IMR-90 (cell line): ENCODE results near the gene EDN2. TPM values are rescaled to one million over a fixed set of nuclear protein-coding genes. Genes with fewer than 3 reads are reported as not detected.

Experiments
- ATAC-seq: fragments of 200-7000 bp; cut with Tn5 transposase; 2 replicates; pipeline ENCODE4 v1.9.1; 2020; ENCODE audit warnings: low read depth, mild to moderate bottlenecking, moderate library complexity
- BruUV-seq: library from RNA; stranded (reverse); fragments of 400-500 nt; replicated peaks from 2 replicates; lab custom pipeline; 2021; lab: Mats Ljungman, UMichigan
- CTCF ChIA-PET: fragments of 300-600 bp; formaldehyde crosslinking; extraction: SDS; loops from one replicate; lab custom pipeline; 2021; ENCODE audit warnings: antibody characterized with exemption; lab: Yijun Ruan, JAX
- POLR2A ChIA-PET: fragments of 300-600 bp; sonication (Branson Sonifier 250); formaldehyde crosslinking; loops from one replicate; lab custom pipeline; 2022; ENCODE audit warnings: antibody characterized with exemption; ENCODE audit not compliant: unreplicated experiment; lab: Charles Lee
- DNase-seq: peaks from one replicate; pipeline ENCODE4 v3.0.0; 2013
- H2AFZ ChIP-seq: replicated peaks from 2 replicates; pipeline ENCODE3; 2013; ENCODE audit warnings: low read length, mild to moderate bottlenecking; ENCODE audit not compliant: poor library complexity
- H2AK5ac ChIP-seq: 2 replicates; pipeline ENCODE4 v1.6.1; 2013; ENCODE audit warnings: low read depth, low read length, inconsistent platforms
- H2AK9ac ChIP-seq: replicated peaks from 2 replicates; pipeline ENCODE3; 2013; ENCODE audit warnings: mild to moderate bottlenecking, low read depth, low read length, moderate library complexity; ENCODE audit not compliant: poor library complexity
- H2BK120ac ChIP-seq: 2 replicates; pipeline ENCODE4 v1.6.1; 2013; ENCODE audit warnings: low read depth, low read length, inconsistent platforms
- H2BK15ac ChIP-seq: 3 replicates; pipeline ENCODE4 v1.6.1; 2013; ENCODE audit warnings: low read depth, low read length, inconsistent platforms
- H2BK20ac ChIP-seq: 2 replicates; pipeline ENCODE4 v1.6.1; 2013; ENCODE audit warnings: low read depth, mild to moderate bottlenecking, inconsistent platforms, low read length, moderate library complexity
- H2BK5ac ChIP-seq: 2 replicates; pipeline ENCODE4 v1.6.1; 2013; ENCODE audit warnings: mild to moderate bottlenecking, low read depth, low read length, inconsistent platforms; ENCODE audit not compliant: poor library complexity, severe bottlenecking
- H3K14ac ChIP-seq: replicated peaks from 2 replicates; pipeline ENCODE4 v1.6.1; 2013; ENCODE audit warnings: low read depth, low read length, inconsistent platforms
- H3K18ac ChIP-seq: 2 replicates; pipeline ENCODE4 v1.6.1; 2013; ENCODE audit warnings: low read depth, low read length, control low read depth
- H3K23ac ChIP-seq: 2 replicates; pipeline ENCODE4 v1.6.1; 2013; ENCODE audit warnings: low read depth, low read length, inconsistent platforms
- H3K27ac ChIP-seq: 2 replicates; pipeline ENCODE4 v1.5.1; 2013; ENCODE audit warnings: mild to moderate bottlenecking, control low read depth, low read length; ENCODE audit not compliant: insufficient read depth
- H3K27me3 ChIP-seq: 2 replicates; pipeline ENCODE4 v1.6.1; 2013; ENCODE audit warnings: low read length; ENCODE audit not compliant: control insufficient read depth, insufficient read depth
- H3K36me3 ChIP-seq: 2 replicates; pipeline ENCODE4 v1.6.1; 2013; ENCODE audit warnings: low read length, mixed read lengths; ENCODE audit not compliant: control insufficient read depth, insufficient read depth
- H3K4ac ChIP-seq: 2 replicates; pipeline ENCODE4 v1.6.1; 2013; ENCODE audit warnings: low read depth, low read length, inconsistent platforms
- H3K4me1 ChIP-seq: 2 replicates; pipeline ENCODE4 v1.6.1; 2013; ENCODE audit warnings: low read length, mixed read lengths; ENCODE audit not compliant: control insufficient read depth, insufficient read depth
- H3K4me2 ChIP-seq: 2 replicates; pipeline ENCODE4 v1.6.1; 2013; ENCODE audit warnings: low read depth, mild to moderate bottlenecking, control low read depth, low read length, moderate library complexity
- H3K4me3 ChIP-seq: 2 replicates; pipeline ENCODE4 v1.5.1; 2013; ENCODE audit warnings: low read depth, mild to moderate bottlenecking, control low read depth, low read length, moderate library complexity; ENCODE audit not compliant: insufficient read depth
- H3K56ac ChIP-seq: 2 replicates; pipeline ENCODE4 v1.6.1; 2013; ENCODE audit warnings: low read length, inconsistent platforms; ENCODE audit not compliant: insufficient read depth; ENCODE audit errors: extremely low read depth
- H3K79me1 ChIP-seq, 2 experiments: 2 replicates each; pipeline ENCODE4 v1.6.1; 2013; ENCODE audit warnings: low read length in 2 of 2, inconsistent platforms in 1 of 2, low read depth in 1 of 2
- H3K9ac ChIP-seq: 2 replicates; pipeline ENCODE4 v1.6.1; 2013; ENCODE audit warnings: low read depth, low read length, control low read depth
- H3K9me1 ChIP-seq: 2 replicates; pipeline ENCODE4 v1.6.1; 2013; ENCODE audit warnings: low read length, inconsistent platforms; ENCODE audit not compliant: insufficient read depth
- H3K9me3 ChIP-seq: 2 replicates; pipeline ENCODE4 v1.6.1; 2013; ENCODE audit warnings: low read length; ENCODE audit not compliant: control insufficient read depth, insufficient read depth
- H4K20me1 ChIP-seq: 2 replicates; pipeline ENCODE4 v1.6.1; 2013; ENCODE audit warnings: low read length, inconsistent platforms; ENCODE audit not compliant: insufficient read depth
- H4K5ac ChIP-seq: 2 replicates; pipeline ENCODE4 v1.6.1; 2013; ENCODE audit warnings: mild to moderate bottlenecking, low read depth, low read length, control low read depth
- H4K8ac ChIP-seq, 2 experiments: 2 replicates each; pipeline ENCODE4 v1.6.1; 2013; ENCODE audit warnings: low read depth in 2 of 2, low read length in 2 of 2, control low read depth in 1 of 2, inconsistent platforms in 1 of 2
- H4K91ac ChIP-seq: 2 replicates; pipeline ENCODE4 v1.6.1; 2013; ENCODE audit warnings: low read depth, low read length, inconsistent platforms; ENCODE audit not compliant: insufficient read depth
- BHLHE40 ChIP-seq: fragments of 150-350 bp; IDR thresholded peaks from 2 replicates; pipeline ENCODE4 v1.6.1; 2016; ENCODE audit warnings: mild to moderate bottlenecking, low read depth, low read length
- CEBPB ChIP-seq: IDR thresholded peaks from 2 replicates; pipeline ENCODE4 v1.6.1; 2012; ENCODE audit warnings: low read depth, low read length, improper control_type of control experiment
- CHD1 ChIP-seq: IDR thresholded peaks from 2 replicates; pipeline ENCODE4 v1.6.1; 2012; ENCODE audit warnings: low read depth, low read length, improper control_type of control experiment
- CTCF ChIP-seq: conservative IDR thresholded peaks from 2 replicates; pipeline ENCODE4 v1.5.1; 2012; ENCODE audit warnings: mild to moderate bottlenecking, low read depth, low read length, improper control_type of control experiment
- ELK1 ChIP-seq: fragments of 150-350 bp; IDR thresholded peaks from 2 replicates; pipeline ENCODE4 v1.6.1; 2016; ENCODE audit warnings: low read depth, mild to moderate bottlenecking, low read length, moderate library complexity, borderline replicate concordance
- FOS ChIP-seq: fragments of 150-350 bp; IDR thresholded peaks from 2 replicates; pipeline ENCODE4 v1.6.1; 2016; ENCODE audit warnings: low read depth, low read length
- MAFK ChIP-seq: IDR thresholded peaks from 2 replicates; pipeline ENCODE4 v1.6.1; 2012; ENCODE audit warnings: low read depth, low read length, improper control_type of control experiment
- MAZ ChIP-seq: IDR thresholded peaks from 2 replicates; pipeline ENCODE4 v1.6.1; 2012; ENCODE audit warnings: low read depth, mild to moderate bottlenecking, low read length, improper control_type of control experiment, moderate library complexity, borderline replicate concordance
- MXI1 ChIP-seq: IDR thresholded peaks from 2 replicates; pipeline ENCODE4 v1.6.1; 2012; ENCODE audit warnings: low read depth, mild to moderate bottlenecking, low read length, moderate library complexity, borderline replicate concordance
- NFE2L2 ChIP-seq: fragments of 150-350 bp; IDR thresholded peaks from 2 replicates; pipeline ENCODE4 v1.6.1; 2016; ENCODE audit warnings: low read depth, mild to moderate bottlenecking, low read length
- POLR2A ChIP-seq: IDR thresholded peaks from 2 replicates; pipeline ENCODE4 v1.6.1; 2012; ENCODE audit warnings: mild to moderate bottlenecking, low read depth, low read length
- RAD21 ChIP-seq: IDR thresholded peaks from 2 replicates; pipeline ENCODE4 v1.6.1; 2012; ENCODE audit warnings: low read length, improper control_type of control experiment
- RCOR1 ChIP-seq: IDR thresholded peaks from 2 replicates; pipeline ENCODE4 v1.6.1; 2012; ENCODE audit warnings: mild to moderate bottlenecking, low read length, improper control_type of control experiment; ENCODE audit not compliant: insufficient replicate concordance
- RFX5 ChIP-seq: IDR thresholded peaks from 2 replicates; pipeline ENCODE4 v1.8.0; 2012; ENCODE audit warnings: low read depth, mild to moderate bottlenecking, low read length, moderate library complexity
- SMC3 ChIP-seq: fragments of 150-350 bp; IDR thresholded peaks from 2 replicates; pipeline ENCODE4 v1.6.1; 2016; ENCODE audit warnings: low read depth, mild to moderate bottlenecking, antibody characterized with exemption, low read length, moderate library complexity
- USF2 ChIP-seq: fragments of 150-350 bp; IDR thresholded peaks from 2 replicates; pipeline ENCODE4 v1.6.1; 2017; ENCODE audit warnings: mild to moderate bottlenecking, antibody characterized with exemption, low read length, low read depth
- WGBS, 2 experiments: methylation state at CpG; one replicate each; pipeline versions ENCODE4 v1.1.5 to v1.1.7; 2013; ENCODE audit warnings: missing lambda C conversion rate in 2 of 2; ENCODE audit not compliant: insufficient read length in 1 of 2; ENCODE audit errors: extremely low coverage in 2 of 2; 5-methylcytosine and 5-hydroxymethylcytosine counted together
- dilution Hi-C: fragments of 300-500 bp; cut with HindIII; formaldehyde crosslinking; loops from one replicate; pipeline ENCODE4 v1.14.3; 2018; ENCODE audit warnings: low sequenced_read_pairs; ENCODE audit not compliant: unreplicated experiment
- in situ Hi-C: fragments of 300-500 bp; cut with MboI; formaldehyde crosslinking; loops from 3 replicates; pipeline ENCODE4 v1.14.3; 2019; ENCODE audit warnings: low sequenced_read_pairs, inconsistent platforms, mixed read lengths
- intact Hi-C: fragments of 100-400 bp; cut with micrococcal nuclease; formaldehyde crosslinking; loops from 2 replicates; pipeline ENCODE4 v1.10.0; 2022
- polyA plus RNA-seq, 3 experiments: library from polyadenylated mRNA; depleted of rRNA; stranded (reverse); fragments of >200 nt; gene quantifications; 2 replicates each; pipeline ENCODE4 v1.2.3, GENCODE V29; 2012; ENCODE audit warnings: low replicate concordance in 1 of 3
- total RNA-seq: library from RNA; depleted of rRNA; stranded (reverse); fragments of >200 nt; gene quantifications from 2 replicates; pipeline ENCODE4 v1.2.3, GENCODE V29; 2012

Gene EDN2
- total and polyA plus RNA-seq, 2 of the 4 experiments (the other 2 are of a cell fraction): 0.27 TPM; not detected in 1

GRCh38 chr1:41518471-41518870 lies 34.0 kb upstream of the EDN2 start:
- Histone ChIP-seq H3K36me3 (no peaks in the 10 kb centered on the region), H3K18ac (no peak overlapping the region), H3K4me2 (no peak overlapping the region), H3K9ac (no peak overlapping the region), H3K9me1 (no peaks in the 10 kb centered on the region; the same call in 1 of the 2 replicates), H4K20me1 (no peaks in the 10 kb centered on the region), H2AFZ (no peak overlapping the region), H3K9me3 (no peaks in the 10 kb centered on the region), H3K4me3 (no peak overlapping the region), H3K14ac (no peak overlapping the region), H2AK9ac (no peak overlapping the region), H2AK5ac (no peak overlapping the region), H2BK120ac (no peak overlapping the region), H3K56ac (no peak overlapping the region), H3K79me1 (no peaks in the 10 kb centered on the region), H3K27me3 (no peaks in the 10 kb centered on the region), H4K8ac (no peak overlapping the region), H3K4ac (no peak overlapping the region), H2BK15ac (no peak overlapping the region), H3K4me1 (peaks cover 3% of the 10 kb centered on the region; the same call in 1 of the 2 replicates), H2BK5ac (no peak overlapping the region), H2BK20ac (no peak overlapping the region), H3K27ac (no peak overlapping the region), H4K91ac (no peak overlapping the region), H3K23ac (no peak overlapping the region), H4K5ac (no peak overlapping the region)
- ATAC-seq (no peak), DNase-seq (no peak)
- intact Hi-C loops: loop anchor here (5.0 kb wide), 1 partner anchor 279 kb away; no protein-coding TSS in a partner anchor
- TF ChIP-seq RFX5 (no peak), NFE2L2 (no peak), MXI1 (no peak), BHLHE40 (no peak), CEBPB (no peak), MAFK (no peak), CTCF (no peak), ELK1 (no peak), RCOR1 (no peak), CHD1 (no peak), POLR2A (no peak), RAD21 (no peak), USF2 (no peak), MAZ (no peak), SMC3 (no peak), FOS (no peak)
- POLR2A ChIA-PET: interaction anchor here (0.7 kb wide), 1 partner anchor 52 kb away, joined by 4 read pairs; no protein-coding TSS in a partner anchor
- BruUV-seq: no TSS peak
- in situ Hi-C loops: no loop called here
- CTCF ChIA-PET: interaction anchor here (0.7 kb wide), 1 partner anchor 95 kb away, joined by 9 read pairs; no protein-coding TSS in a partner anchor
- no CpG with 5 or more reads among the region's 5 CpGs for WGBS, 2 experiments
- dilution Hi-C loops: no loop called here
